Fibroblast of skin of scalp (primary cell): Measurements from ENCODE around the gene MYO7B.

ENCODE experiments used
- DNase-seq: peaks from one replicate; pipeline ENCODE4 v3.0.0-alpha.2; 2013

The MYO7B gene

GRCh38 chr2:127610561-127610960 is 75.1 kb downstream of the MYO7B start:
- no peak for DNase-seq

GRCh38 chr2:127611076-127611925 is 75.8 kb downstream of the MYO7B start:
- DNase-seq: no peak

DNA sequence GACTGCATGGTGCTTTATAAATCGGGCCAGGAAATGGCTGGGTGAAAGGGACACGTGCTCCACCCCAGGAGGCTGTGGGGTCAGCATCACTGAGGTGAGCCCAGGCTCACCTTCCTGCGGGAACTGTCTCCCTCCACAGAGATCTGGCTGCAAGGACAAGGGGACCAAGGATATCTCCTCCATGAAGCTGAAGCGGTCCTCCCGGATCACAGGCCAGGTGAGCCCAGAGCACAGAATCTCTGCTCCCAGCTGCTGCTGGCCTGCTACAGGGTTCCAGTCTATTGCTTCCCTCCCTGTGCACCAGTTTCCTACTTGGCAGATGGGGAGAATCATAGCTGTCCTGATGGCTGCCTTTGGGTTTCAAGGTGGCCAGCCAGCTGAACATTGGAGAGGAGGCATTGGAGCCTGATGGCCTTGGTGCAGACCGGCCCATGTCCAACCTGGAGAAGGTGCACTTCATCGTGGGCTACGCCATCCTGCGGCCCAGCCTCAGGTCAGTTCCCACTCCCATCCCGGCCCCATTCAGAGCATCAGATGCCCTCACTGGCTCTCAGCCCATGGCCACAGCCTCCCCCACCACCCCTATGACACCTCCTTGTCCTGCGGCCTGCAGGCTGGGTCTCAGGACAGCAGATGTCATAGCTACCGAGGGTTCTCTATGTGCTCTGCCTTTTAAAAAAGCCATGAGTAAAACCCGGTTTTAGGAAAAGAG is 76.8 kb downstream of the MYO7B start:
- DNase-seq: no peak

DNA sequence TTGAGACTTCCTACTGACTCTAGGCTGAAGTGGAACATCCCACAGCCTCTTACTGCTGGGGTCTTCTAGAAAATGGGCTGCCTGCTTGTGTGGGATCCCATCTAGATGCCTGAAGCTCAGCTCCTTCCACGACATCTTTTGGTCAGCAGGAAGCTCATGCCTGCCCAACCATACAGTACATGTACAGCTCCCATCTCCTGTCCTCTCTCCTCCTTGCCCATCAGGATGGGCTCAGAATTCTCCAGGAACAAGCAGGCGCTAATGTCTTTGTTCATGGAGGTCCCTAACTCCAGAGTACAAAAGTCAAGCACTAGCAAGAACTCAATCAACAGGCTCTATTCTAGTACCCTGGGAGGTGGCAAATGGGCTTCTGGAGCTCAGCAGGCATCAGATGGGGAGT is 78.8 kb downstream of the MYO7B start:
- no peak for DNase-seq

GRCh38 chr2:127614731-127615130 is 79.2 kb downstream of the MYO7B start:
- peak; percentile 49 for DNase-seq

GRCh38 chr2:127615511-127616166 is 80.2 kb downstream of the MYO7B start:
- DNase-seq: no peak

DNA sequence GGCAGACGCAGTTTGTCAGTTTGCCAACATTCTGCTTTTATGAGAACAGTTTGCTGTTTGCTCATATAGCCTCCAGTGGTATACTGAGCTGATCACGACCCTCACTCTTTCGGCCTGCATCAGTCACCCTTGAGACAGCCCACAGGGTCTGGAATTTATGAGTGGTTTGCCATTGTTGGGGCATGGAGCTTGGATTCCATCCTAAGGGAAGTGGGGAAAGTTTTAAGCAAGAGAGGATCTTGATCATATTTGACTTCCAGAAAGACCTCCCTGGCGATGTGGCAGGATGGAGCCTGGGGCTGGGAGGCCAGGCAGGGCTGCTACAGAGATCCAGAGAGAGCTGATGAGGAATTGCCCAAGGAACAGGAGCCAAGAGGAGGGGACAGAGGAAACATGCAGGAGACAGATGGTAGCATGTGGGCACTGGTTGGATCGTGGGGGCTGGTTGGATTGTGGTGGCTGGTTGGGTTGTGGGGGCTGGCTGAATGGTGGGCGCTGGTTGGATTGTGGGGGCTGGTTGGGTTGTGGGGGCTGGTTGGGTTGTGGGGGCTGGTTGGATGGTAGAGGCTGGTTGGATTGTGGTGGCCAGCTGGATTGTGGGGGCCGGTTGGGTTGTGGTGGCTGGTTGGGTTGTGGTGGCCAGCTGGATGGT is 83.2 kb downstream of the MYO7B start:
- no peak for DNase-seq

DNA sequence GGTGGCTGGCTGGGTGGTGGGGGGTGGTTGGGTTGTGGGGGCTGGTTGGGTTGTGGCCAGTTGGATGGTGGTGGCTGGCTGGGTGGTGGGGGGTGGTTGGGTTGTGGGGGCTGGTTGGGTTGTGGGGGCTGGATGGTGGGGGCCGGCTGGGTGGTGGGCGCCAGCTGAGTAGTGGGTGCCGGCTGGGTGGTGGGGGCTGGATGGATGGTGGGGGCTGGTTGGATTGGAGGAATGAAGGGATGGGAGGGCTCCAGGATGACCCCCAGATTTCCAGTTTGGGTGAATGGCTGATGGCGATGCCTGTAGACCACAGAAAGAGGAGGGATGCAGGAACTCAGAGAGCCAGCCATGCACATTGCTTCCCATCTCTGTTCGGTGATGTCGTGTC is 83.7 kb downstream of the MYO7B start:
- DNase-seq: no peak

- no peak for DNase-seq
Measured at GRCh38 chr2:127619877-127620705, 84.6 kb downstream of the MYO7B start.

DNA sequence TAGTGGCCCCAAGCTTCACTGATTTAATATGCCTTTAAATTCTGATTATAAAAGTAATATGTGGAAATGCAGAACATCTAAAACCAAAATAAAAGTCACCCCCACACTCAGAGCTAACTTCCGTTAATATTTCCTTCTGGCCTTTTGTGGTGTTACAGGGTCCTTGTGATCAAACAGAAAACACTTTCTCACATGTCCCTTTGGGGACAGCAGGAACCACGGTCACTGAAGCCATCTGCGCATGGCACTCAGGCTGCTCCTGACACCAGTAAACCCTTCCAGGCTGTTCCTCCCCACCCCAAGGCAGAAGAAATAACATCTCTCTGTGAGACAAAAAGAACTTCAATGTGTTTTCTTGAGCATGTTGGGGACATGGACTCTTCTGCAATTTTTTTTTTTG is 85.4 kb downstream of the MYO7B start:
- DNase-seq: no peak

DNA sequence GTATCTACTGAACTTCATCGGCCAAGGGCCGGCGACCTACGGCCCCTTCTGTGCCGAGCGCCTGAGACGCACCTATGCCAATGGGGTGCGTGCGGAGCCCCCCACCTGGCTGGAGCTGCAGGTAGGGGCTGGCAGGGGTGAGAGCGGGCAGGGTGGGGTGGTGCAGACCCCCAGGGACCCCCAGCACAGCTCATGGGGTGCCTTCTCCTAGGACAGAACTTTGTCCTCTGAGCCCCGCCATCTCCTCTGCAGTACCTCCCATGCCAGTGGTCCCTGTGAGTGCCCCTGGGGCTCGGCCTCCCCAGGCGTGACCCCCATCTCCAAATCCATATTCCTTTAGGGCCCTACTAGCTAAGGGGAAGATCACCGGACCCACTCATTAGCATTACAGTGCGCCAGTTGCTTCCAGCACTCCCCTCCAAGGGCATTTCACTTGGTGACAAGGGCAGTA is 86.5 kb downstream of the MYO7B start:
- no peak for DNase-seq

- no peak for DNase-seq
Measured at GRCh38 chr2:127622561-127623387, 87.3 kb downstream of the MYO7B start.

DNA sequence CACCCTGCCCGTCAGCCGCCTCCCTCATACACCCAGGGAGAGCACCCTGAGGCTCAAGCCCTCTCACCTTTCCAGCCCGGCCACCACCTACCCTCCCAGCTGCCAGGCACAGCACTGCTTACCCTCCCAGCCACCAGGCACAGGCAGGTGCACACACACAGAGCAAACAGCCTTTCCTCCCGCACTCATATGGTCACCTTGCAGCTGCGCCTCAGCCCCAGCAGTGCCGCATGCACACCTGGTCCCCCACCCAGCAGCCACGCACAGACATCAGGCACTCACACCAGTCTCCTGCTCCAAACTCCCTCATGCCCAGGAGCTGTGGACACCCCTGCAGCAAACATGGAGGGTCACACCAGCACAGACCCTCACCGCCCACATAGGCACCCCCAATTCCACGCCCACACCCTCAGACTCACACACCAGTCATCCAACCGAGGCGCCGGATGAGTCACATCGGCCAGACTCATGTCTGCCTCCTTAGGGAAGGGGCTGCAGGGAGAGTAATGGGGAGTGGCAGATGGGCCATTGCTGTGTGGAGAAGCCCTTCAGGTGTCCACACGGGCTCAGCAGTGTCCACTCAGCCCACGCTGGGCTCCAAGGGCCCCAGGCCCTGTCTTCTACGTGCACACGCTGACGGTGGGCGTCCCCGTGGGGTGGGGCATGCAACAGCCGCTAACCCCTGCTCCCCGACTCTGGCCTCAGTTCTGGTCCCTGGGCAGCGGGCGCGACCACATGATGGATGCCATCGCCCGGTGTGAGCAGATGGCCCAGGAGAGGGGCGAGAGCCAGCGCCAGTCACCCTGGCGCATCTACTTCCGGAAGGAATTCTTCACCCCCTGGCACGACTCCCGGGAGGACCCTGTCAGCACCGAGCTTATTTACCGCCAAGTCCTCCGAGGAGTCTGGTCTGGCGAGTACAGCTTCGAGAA is 88.2 kb downstream of the MYO7B start:
- DNase-seq: peak; percentile 61

GRCh38 chr2:127624320-127624755 is 88.9 kb downstream of the MYO7B start:
- DNase-seq: no peak

GRCh38 chr2:127624756-127625571 is 89.5 kb downstream of the MYO7B start:
- no peak for DNase-seq

- DNase-seq: no peak
Measured at GRCh38 chr2:127625572-127625951, 90.1 kb downstream of the MYO7B start.

DNA sequence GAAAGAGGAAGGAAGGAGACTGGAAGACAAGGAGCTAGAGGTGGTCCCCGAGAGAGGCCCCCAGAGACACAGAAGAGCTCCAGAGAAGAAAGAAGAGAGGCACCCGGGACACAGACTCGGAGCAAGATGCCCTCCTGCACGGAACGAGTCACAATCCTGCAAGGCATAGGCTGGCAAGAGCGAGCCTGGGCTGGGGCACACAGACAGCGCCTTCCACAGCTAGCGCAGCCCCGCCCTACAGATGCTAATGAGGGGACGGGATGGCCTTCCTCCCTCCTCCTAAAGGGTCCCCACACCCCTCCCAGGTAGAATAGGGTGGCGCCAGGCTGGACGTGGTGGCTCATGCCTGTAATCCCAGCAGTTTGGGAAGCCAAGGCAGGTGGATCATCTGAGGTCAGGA is 90.7 kb downstream of the MYO7B start:
- DNase-seq: no peak

- no peak for DNase-seq
Measured at GRCh38 chr2:127626917-127627739, 91.6 kb downstream of the MYO7B start.
